H7 (cell line): ENCODE data around the gene PTGES2. TPM values are rescaled to one million over a fixed set of nuclear protein-coding genes. Genes with fewer than 3 reads are reported as not detected.

Experiments used
- DNase-seq: peaks from one replicate; pipeline ENCODE4 v3.0.0; 2012
- H3K27me3 ChIP-seq: 2 replicates; pipeline ENCODE4 v1.6.0; 2011; ENCODE audit warnings: mild to moderate bottlenecking, low read length; ENCODE audit not compliant: control insufficient read depth, insufficient read depth
- H3K36me3 ChIP-seq: replicated peaks from 2 replicates; pipeline ENCODE4 v1.5.1; 2011; ENCODE audit warnings: low read length; ENCODE audit not compliant: control insufficient read depth, insufficient read depth
- H3K4me3 ChIP-seq: 2 replicates; pipeline ENCODE4 v1.5.1; 2011; ENCODE audit warnings: low read depth, mild to moderate bottlenecking, control low read depth, low read length, moderate library complexity; ENCODE audit not compliant: insufficient read depth
- total RNA-seq: library from RNA; depleted of rRNA; stranded (reverse); fragments of >200 nt; shearing (Covaris generic); gene quantifications from 2 replicates; pipeline ENCODE4 v1.2.3, GENCODE V29; 2014

PTGES2 gene
- total RNA-seq, 1 experiment from 2014 or later = 197 TPM

DNA sequence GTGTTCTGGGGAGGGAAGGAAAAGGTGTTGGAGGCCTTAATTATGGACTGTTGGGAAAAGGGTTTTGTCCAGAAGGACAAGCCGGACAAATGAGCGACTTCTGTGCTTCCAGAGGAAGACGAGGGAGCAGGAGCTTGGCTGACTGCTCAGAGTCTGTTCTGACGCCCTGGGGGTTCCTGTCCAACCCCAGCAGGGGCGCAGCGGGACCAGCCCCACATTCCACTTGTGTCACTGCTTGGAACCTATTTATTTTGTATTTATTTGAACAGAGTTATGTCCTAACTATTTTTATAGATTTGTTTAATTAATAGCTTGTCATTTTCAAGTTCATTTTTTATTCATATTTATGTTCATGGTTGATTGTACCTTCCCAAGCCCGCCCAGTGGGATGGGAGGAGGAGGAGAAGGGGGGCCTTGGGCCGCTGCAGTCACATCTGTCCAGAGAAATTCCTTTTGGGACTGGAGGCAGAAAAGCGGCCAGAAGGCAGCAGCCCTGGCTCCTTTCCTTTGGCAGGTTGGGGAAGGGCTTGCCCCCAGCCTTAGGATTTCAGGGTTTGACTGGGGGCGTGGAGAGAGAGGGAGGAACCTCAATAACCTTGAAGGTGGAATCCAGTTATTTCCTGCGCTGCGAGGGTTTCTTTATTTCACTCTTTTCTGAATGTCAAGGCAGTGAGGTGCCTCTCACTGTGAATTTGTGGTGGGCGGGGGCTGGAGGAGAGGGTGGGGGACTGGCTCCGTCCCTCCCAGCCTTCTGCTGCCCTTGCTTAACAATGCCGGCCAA, 19.1 kb downstream of the PTGES2 start:
- peaks cover 20% of the 10 kb centered on the region for H3K36me3 ChIP-seq
- H3K27me3 ChIP-seq = no peaks in the 10 kb centered on the region
- no peak overlapping the region for H3K4me3 ChIP-seq
- peak; percentile 51 for DNase-seq

DNA sequence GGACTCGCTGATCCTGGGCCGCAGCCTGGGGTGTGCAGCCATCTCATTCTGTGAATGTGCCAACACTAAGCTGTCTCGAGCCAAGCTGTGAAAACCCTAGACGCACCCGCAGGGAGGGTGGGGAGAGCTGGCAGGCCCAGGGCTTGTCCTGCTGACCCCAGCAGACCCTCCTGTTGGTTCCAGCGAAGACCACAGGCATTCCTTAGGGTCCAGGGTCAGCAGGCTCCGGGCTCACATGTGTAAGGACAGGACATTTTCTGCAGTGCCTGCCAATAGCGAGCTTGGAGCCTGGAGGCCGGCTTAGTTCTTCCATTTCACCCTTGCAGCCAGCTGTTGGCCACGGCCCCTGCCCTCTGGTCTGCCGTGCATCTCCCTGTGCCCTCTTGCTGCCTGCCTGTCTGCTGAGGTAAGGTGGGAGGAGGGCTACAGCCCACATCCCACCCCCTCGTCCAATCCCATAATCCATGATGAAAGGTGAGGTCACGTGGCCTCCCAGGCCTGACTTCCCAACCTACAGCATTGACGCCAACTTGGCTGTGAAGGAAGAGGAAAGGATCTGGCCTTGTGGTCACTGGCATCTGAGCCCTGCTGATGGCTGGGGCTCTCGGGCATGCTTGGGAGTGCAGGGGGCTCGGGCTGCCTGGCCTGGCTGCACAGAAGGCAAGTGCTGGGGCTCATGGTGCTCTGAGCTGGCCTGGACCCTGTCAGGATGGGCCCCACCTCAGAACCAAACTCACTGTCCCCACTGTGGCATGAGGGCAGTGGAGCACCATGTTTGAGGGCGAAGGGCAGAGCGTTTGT, 19.9 kb downstream of the PTGES2 start:
- peaks cover 22% of the 10 kb centered on the region for H3K36me3 ChIP-seq

DNA sequence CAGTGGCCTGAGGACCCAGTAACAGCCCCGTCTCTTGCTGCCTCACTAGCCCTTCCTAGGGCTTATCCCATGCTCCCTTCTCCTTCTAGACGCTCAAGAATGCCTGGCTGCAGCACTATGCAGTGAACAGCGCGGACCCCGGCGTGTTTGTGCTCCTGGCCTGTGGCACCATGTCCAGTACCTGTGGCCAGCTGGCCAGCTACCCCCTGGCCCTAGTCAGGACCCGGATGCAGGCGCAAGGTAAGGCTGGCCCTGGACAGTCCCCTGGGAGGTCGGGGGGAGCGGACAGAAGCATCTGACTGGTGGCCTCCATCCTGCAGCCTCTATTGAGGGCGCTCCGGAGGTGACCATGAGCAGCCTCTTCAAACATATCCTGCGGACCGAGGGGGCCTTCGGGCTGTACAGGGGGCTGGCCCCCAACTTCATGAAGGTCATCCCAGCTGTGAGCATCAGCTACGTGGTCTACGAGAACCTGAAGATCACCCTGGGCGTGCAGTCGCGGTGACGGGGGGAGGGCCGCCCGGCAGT, 20.5 kb downstream of the PTGES2 start:
- Histone ChIP-seq H3K36me3 (peaks cover 28% of the 10 kb centered on the region), H3K27me3 (no peaks in the 10 kb centered on the region), H3K4me3 (no peak overlapping the region)
- DNase-seq = peak; percentile 46

More for the DNA sequence above, 19.9 kb downstream of the PTGES2 start:
- DNase-seq = peak; percentile 39
- Histone ChIP-seq H3K4me3 (no peak overlapping the region), H3K27me3 (no peaks in the 10 kb centered on the region)

DNA sequence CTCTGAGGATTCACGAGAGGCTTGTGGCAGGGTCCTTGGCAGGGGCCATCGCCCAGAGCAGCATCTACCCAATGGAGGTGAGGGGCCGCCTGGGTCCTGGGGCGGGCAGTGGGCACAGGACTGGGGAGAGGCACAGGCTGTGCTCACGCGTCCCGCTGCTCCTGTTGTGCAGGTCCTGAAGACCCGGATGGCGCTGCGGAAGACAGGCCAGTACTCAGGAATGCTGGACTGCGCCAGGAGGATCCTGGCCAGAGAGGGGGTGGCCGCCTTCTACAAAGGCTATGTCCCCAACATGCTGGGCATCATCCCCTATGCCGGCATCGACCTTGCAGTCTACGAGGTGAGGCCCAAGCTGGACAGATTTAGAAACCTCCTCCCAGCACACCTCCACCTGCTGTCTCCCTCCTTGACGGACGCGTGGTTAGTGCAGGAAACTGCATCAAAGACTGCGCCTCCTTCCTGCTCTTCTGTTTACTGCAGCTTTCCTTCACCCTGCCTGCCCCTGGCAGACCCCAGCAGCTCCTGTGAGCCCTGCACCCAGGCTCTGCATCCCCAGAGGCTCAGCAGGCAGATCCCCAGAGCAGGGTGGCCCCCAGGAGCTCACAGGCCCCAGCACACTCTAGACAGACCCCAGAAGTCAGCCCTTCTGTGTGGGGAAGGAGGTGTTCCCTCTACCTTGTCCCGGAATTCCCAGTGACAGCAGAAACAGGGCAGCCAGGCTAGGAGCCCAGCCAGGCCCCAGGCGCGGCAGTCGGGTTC, 21.2 kb downstream of the PTGES2 start:
- no peak overlapping the region for H3K4me3 ChIP-seq
- peaks cover 33% of the 10 kb centered on the region for H3K36me3 ChIP-seq
- no peaks in the 10 kb centered on the region for H3K27me3 ChIP-seq
- peak; percentile 60 for DNase-seq

DNA sequence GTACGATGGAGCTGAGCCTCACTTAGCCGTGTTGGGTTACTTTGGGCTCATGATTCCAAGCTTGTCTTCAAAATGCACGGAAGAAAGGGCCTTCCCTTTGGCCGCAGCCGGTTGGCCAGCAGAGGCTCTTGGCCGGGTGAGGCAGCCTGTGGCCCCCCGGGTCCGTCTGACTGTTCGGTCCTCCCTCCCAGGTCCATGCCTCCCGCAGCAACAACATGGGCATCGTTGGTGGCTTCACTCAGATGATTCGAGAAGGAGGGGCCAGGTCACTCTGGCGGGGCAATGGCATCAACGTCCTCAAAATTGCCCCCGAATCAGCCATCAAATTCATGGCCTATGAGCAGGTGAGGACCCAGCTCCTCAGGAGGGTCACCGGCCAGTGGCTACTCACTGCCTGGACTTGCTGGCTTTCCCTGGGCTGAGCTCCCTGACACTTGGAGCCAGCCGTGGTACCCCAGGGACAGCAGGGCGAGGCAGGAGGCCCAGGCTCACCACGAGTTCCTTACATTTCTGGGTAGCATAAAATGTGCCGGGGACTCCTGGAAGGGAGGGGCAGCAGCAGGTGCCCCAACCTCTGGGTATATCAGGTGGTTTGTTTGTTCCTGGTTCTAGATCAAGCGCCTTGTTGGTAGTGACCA, 21.9 kb downstream of the PTGES2 start:
- H3K4me3 ChIP-seq = no peak overlapping the region
- H3K27me3 ChIP-seq = no peaks in the 10 kb centered on the region
- peak; percentile 26 for DNase-seq

DNA sequence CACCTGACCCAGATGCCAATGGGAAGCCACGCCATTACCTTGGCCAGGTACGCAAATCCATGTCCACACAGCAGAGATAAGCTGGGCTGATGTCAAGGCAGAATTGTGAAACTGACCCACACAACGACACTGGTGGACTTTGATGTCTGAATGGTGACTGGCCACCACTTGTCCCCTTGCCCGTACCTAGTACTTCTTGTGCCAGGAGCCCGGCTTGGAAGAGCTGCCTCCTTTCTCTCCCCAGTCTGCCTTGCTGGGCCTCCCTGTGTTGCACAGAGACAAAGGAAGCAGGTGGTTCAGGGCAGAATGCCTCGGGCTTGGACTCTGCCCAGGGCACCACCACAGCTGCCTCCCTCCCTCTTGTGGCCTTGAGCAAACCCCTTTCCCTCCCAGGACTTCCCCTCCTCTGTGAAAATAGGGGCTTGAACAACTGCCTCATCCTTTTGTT, 23.3 kb downstream of the PTGES2 start:
- Histone ChIP-seq H3K27me3 (no peaks in the 10 kb centered on the region), H3K4me3 (no peak overlapping the region), H3K36me3 (peaks cover 37% of the 10 kb centered on the region)
- DNase-seq = no peak

More for the DNA sequence above, 21.9 kb downstream of the PTGES2 start:
- H3K36me3 ChIP-seq = peaks cover 36% of the 10 kb centered on the region

DNA sequence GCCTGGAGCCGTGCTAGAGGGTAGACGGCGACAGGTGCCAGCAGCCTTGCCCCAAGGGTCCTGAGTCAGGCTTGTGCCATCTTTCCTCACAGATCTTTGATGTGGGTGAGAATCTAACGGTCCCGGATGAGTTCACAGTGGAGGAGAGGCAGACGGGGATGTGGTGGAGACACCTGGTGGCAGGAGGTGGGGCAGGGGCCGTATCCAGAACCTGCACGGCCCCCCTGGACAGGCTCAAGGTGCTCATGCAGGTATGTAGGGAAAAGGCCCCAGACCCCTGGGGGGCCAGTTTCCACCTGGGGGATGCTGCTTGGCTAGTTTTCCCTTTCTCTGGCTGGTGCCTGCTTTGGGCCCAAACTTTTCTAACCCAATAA, 24.0 kb downstream of the PTGES2 start:
- no peaks in the 10 kb centered on the region for H3K27me3 ChIP-seq
- H3K36me3 ChIP-seq = peaks cover 37% of the 10 kb centered on the region
- DNase-seq = peak; percentile 81
- no peak overlapping the region for H3K4me3 ChIP-seq

DNA sequence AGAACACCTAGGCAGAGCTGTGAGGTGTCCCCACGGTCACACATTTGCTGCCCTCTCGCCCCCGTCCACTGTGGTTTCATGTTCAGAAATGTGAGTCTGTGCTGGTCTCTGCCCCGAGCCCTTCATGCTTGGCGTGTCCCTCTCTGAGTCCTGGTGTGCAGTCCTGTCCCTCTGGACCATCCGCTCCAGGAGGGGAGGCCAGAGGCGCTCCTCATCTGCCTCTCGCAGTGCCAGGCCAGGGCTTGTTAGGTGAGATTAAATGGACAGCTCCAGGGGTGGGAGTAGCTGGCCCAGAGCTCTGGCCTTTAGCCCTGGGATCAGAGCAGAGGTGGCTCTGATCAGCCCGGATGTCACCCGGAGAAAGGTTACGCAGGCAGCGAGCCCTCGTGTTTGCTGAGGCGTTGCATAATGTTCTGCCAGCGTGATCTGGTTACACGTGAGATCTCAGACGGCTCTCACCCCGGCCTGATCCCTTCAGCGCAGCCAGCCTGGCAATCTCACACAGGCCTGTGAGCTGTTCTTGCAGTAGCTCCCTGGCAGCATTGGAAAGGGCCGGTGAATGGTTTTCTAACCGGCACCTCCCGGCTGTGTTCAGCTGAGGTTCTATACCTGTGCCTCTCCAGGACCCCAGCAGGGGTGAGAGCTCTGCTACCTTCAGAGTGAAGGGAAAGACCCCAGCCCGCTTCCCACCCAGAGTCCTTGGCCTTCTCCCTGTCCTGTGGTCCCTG, 24.5 kb downstream of the PTGES2 start:
- peaks cover 35% of the 10 kb centered on the region for H3K36me3 ChIP-seq
- DNase-seq = peak; percentile 37
- H3K4me3 ChIP-seq = no peak overlapping the region
- H3K27me3 ChIP-seq = no peaks in the 10 kb centered on the region

DNA sequence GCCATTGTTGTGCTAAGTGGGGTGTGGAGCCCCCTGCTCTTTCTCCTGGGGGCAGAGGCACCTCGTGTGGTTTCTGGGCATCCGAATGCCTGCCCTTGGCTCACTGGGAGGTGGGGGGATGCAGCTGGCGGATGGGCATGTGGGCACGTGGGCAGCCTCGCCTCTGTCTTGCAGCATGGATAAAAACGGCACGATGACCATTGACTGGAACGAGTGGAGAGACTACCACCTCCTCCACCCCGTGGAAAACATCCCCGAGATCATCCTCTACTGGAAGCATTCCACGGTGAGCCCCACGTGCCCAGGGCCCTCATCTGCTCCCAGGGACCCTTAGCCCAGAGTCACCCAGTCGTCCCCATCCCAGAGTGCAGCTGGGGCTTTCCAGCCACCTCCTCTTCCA, 25.3 kb downstream of the PTGES2 start:
- no peak overlapping the region for H3K4me3 ChIP-seq
- no peaks in the 10 kb centered on the region for H3K27me3 ChIP-seq
- peaks cover 29% of the 10 kb centered on the region for H3K36me3 ChIP-seq
- DNase-seq = peak; percentile 36

DNA sequence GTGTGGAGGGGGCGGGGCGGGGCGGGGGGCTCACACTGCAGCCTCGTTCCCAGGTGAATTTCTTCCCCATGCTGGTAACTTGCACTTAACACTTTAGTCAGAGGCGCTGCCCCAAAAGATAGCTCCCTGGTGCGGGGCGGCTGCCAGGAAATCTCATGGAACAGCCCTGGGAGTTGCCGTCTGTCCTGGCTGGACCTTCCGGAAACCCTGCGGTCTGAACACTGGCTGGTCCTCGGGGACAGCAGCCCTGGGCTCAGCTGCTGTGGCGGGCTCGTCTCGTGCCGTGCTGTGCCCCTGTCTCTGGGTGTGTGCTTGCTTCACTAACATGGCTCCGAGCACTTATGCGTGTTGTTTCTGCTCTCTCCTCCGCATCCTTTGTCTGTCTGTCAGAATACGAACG, 25.8 kb downstream of the PTGES2 start:
- H3K4me3 ChIP-seq = no peak overlapping the region
- DNase-seq = no peak
- no peaks in the 10 kb centered on the region for H3K27me3 ChIP-seq
- H3K36me3 ChIP-seq = peaks cover 29% of the 10 kb centered on the region

DNA sequence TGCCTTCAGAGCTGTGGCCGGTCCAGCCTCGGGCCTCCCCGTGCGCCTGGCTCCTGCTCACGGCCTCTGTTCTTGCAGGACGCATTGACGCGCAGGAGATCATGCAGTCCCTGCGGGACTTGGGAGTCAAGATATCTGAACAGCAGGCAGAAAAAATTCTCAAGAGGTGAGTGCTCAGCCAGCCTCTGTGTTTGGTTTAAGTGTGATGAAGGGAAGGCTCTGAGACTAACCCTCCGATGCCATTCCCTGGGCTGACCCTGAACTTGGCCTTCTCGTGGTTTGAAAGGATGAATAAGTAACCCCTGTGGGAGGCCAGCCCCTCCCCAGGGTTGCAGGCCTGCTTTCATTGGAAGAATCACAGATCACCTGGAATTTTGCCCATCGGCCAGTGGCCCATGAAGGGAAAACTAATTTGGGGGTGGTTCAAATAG, 26.3 kb downstream of the PTGES2 start:
- Histone ChIP-seq H3K4me3 (no peak overlapping the region), H3K27me3 (no peaks in the 10 kb centered on the region), H3K36me3 (peaks cover 28% of the 10 kb centered on the region)
- DNase-seq = no peak

DNA sequence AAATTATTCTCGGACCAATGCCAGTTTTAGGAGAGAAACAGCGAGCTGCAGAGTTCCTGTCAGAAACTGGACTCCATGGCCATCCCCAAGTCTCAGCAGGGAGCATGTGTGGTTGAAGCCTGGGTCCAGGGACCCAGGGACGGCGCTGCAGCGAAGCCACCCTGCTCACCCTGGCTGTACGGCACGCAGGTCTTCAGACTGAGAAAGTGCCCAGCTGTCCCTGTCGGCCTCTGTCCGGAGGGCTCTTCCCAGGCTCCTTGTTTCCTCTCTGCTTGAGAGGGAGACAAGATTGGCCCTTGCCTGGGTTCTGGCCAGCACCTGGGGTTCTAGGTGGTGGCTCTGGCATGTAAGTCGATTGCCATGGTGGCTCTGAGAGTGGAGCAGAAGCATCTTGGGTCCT, 26.9 kb downstream of the PTGES2 start:
- Histone ChIP-seq H3K27me3 (no peaks in the 10 kb centered on the region), H3K36me3 (peaks cover 26% of the 10 kb centered on the region), H3K4me3 (no peak overlapping the region)
- DNase-seq = no peak

DNA sequence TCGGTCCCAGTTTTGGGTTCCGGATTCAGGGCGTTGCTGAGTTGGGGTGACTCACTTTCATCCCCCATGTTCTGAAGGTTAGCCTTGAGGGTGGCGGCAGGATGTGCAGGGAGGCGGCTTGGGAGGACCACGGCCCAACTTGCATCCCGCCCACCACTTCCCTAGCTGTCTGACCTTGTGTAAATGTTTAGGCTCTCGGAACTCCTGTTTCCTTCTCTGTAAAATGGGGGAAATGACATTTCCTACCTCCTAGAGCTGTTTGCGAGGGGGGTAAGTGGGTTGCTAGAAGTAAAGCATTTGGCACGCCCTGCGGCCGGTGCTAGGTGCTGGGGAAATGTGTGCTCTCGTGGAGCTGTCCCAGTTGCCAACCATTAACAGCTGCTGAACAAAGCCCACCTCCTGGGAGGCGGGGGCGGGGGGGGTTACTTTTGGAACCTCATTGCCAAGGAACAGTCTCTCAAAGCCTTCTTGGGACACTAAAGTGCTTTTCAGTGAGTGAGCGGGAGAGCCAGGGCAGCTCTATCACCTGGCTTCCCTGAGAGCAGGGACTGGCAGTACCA, 27.5 kb downstream of the PTGES2 start:
- Histone ChIP-seq H3K36me3 (peaks cover 23% of the 10 kb centered on the region), H3K27me3 (no peaks in the 10 kb centered on the region), H3K4me3 (no peak overlapping the region)
- no peak for DNase-seq
